HG03565 (cell line): ENCODE data around the gene INSM2.

Experiments used
- ATAC-seq: cut with Tn5 transposase; IDR thresholded peaks from one replicate; pipeline ENCODE4 v1.9.1; 2021; ENCODE audit warnings: mild to moderate bottlenecking, moderate library complexity; ENCODE audit not compliant: unreplicated experiment

INSM2 gene

GRCh38 chr14:35543006-35543405 is 9.0 kb downstream of the INSM2 start:
- no peak for ATAC-seq

- no peak for ATAC-seq
Measured at GRCh38 chr14:35549551-35549950, 15.6 kb downstream of the INSM2 start.

- no peak for ATAC-seq
Measured at GRCh38 chr14:35551081-35551480, 17.1 kb downstream of the INSM2 start.

GRCh38 chr14:35553808-35554207 is 19.8 kb downstream of the INSM2 start:
- ATAC-seq: no peak

- ATAC-seq: no peak
Measured at GRCh38 chr14:35556548-35556947, 22.6 kb downstream of the INSM2 start.

GRCh38 chr14:35557221-35557747 is 23.3 kb downstream of the INSM2 start:
- ATAC-seq: no peak

- no peak for ATAC-seq
Measured at GRCh38 chr14:35558680-35559079, 24.7 kb downstream of the INSM2 start.

GRCh38 chr14:35565871-35566464 is 32.0 kb downstream of the INSM2 start:
- no peak for ATAC-seq

- no peak for ATAC-seq
Measured at GRCh38 chr14:35571598-35571997, 37.6 kb downstream of the INSM2 start.

- ATAC-seq: no peak
Measured at GRCh38 chr14:35573911-35574310, 39.9 kb downstream of the INSM2 start.

- ATAC-seq: no peak
Measured at GRCh38 chr14:35576260-35576659, 42.3 kb downstream of the INSM2 start.

- ATAC-seq: no peak
Measured at GRCh38 chr14:35576856-35577255, 42.9 kb downstream of the INSM2 start.

- no peak for ATAC-seq
Measured at GRCh38 chr14:35578135-35578534, 44.2 kb downstream of the INSM2 start.

- no peak for ATAC-seq
Measured at GRCh38 chr14:35578639-35579038, 44.7 kb downstream of the INSM2 start.
